ENCODE measurements around the gene CDC20B.
"Not testable (repeated sequence)": the region's sequence is repeated elsewhere in the genome, so short reads cannot be mapped to it uniquely, and the experiment has no call there.

CDC20B gene

GRCh38 chr5:55143624-55144023 lies 29.4 kb downstream of the CDC20B start:
- Mint-ChIP-seq H3K4me3 (no peak overlapping the region), H3K27me3 (peaks cover 4% of the 10 kb centered on the region), H3K9me3 (no peaks in the 10 kb centered on the region), H3K36me3 (ENCODE audit: low read depth) (no peaks in the 10 kb centered on the region), H3K27ac (no peak overlapping the region), H3K4me1 (ENCODE audit: low read depth) (peaks cover 29% of the 10 kb centered on the region)
- DNase-seq: no peak

- H3K4me1 Mint-ChIP-seq (ENCODE audit: low read depth): peaks cover 29% of the 10 kb centered on the region
- no peak overlapping the region for H3K4me3 Mint-ChIP-seq
- no peaks in the 10 kb centered on the region for H3K36me3 Mint-ChIP-seq (ENCODE audit: low read depth)
- H3K27ac Mint-ChIP-seq: peak overlapping the region; percentile 8
- DNase-seq: no peak
- H3K9me3 Mint-ChIP-seq: no peaks in the 10 kb centered on the region
- H3K27me3 Mint-ChIP-seq: peaks cover 4% of the 10 kb centered on the region
Measured at GRCh38 chr5:55141945-55142690, 30.9 kb downstream of the CDC20B start.

GRCh38 chr5:55140908-55141665 lies 31.9 kb downstream of the CDC20B start:
- no peaks in the 10 kb centered on the region for H3K36me3 Mint-ChIP-seq (ENCODE audit: low read depth)
- DNase-seq: no peak
- H3K9me3 Mint-ChIP-seq: no peaks in the 10 kb centered on the region
- no peak overlapping the region for H3K27ac Mint-ChIP-seq
- H3K4me1 Mint-ChIP-seq (ENCODE audit: low read depth): peaks cover 23% of the 10 kb centered on the region
- H3K27me3 Mint-ChIP-seq: peaks cover 4% of the 10 kb centered on the region
- no peak overlapping the region for H3K4me3 Mint-ChIP-seq

- Mint-ChIP-seq H3K9me3 (peaks cover 4% of the 10 kb centered on the region), H3K27ac (no peak overlapping the region), H3K4me1 (ENCODE audit: low read depth) (peaks cover 27% of the 10 kb centered on the region), H3K4me3 (no peak overlapping the region), H3K27me3 (no peaks in the 10 kb centered on the region), H3K36me3 (ENCODE audit: low read depth) (no peaks in the 10 kb centered on the region)
- DNase-seq: no peak
Measured at GRCh38 chr5:55136521-55136920, 36.5 kb downstream of the CDC20B start.

GRCh38 chr5:55134053-55134722 lies 38.8 kb downstream of the CDC20B start:
- Mint-ChIP-seq H3K9me3 (peaks cover 18% of the 10 kb centered on the region), H3K27me3 (no peaks in the 10 kb centered on the region), H3K36me3 (ENCODE audit: low read depth) (peaks cover 2% of the 10 kb centered on the region), H3K27ac (peak overlapping the region; percentile 63), H3K4me3 (peak overlapping the region; percentile 31), H3K4me1 (ENCODE audit: low read depth) (peaks cover 17% of the 10 kb centered on the region)
- DNase-seq: no peak

- Mint-ChIP-seq H3K27ac (no peak overlapping the region), H3K4me1 (ENCODE audit: low read depth) (no peaks in the 10 kb centered on the region), H3K4me3 (no peak overlapping the region), H3K27me3 (no peaks in the 10 kb centered on the region), H3K9me3 (no peaks in the 10 kb centered on the region), H3K36me3 (ENCODE audit: low read depth) (no peaks in the 10 kb centered on the region)
- DNase-seq: no peak
Measured at GRCh38 chr5:55123365-55123764, 49.6 kb downstream of the CDC20B start.

GRCh38 chr5:55114061-55114460 lies 58.9 kb downstream of the CDC20B start:
- no peak overlapping the region for H3K27ac Mint-ChIP-seq
- peaks cover 6% of the 10 kb centered on the region for H3K36me3 Mint-ChIP-seq (ENCODE audit: low read depth)
- H3K4me1 Mint-ChIP-seq (ENCODE audit: low read depth): peaks cover 17% of the 10 kb centered on the region
- H3K4me3 Mint-ChIP-seq: no peak overlapping the region
- H3K27me3 Mint-ChIP-seq: no peaks in the 10 kb centered on the region
- no peaks in the 10 kb centered on the region for H3K9me3 Mint-ChIP-seq
- no peak for DNase-seq

GRCh38 chr5:55113327-55113726 lies 59.6 kb downstream of the CDC20B start:
- Mint-ChIP-seq H3K9me3 (no peaks in the 10 kb centered on the region), H3K4me3 (no peak overlapping the region), H3K36me3 (ENCODE audit: low read depth) (peaks cover 6% of the 10 kb centered on the region), H3K27me3 (no peaks in the 10 kb centered on the region), H3K27ac (no peak overlapping the region), H3K4me1 (ENCODE audit: low read depth) (peaks cover 18% of the 10 kb centered on the region)
- no peak for DNase-seq

GRCh38 chr5:55110217-55110616 lies 62.8 kb downstream of the CDC20B start:
- Mint-ChIP-seq H3K27ac (no peak overlapping the region), H3K4me3 (no peak overlapping the region), H3K4me1 (ENCODE audit: low read depth) (peaks cover 26% of the 10 kb centered on the region), H3K9me3 (no peaks in the 10 kb centered on the region), H3K27me3 (no peaks in the 10 kb centered on the region), H3K36me3 (ENCODE audit: low read depth) (peaks cover 6% of the 10 kb centered on the region)
- DNase-seq: no peak

- H3K9me3 Mint-ChIP-seq: no peaks in the 10 kb centered on the region
- no peak overlapping the region for H3K27ac Mint-ChIP-seq
- no peak for DNase-seq
- H3K27me3 Mint-ChIP-seq: no peaks in the 10 kb centered on the region
- H3K36me3 Mint-ChIP-seq (ENCODE audit: low read depth): peaks cover 6% of the 10 kb centered on the region
- peaks cover 37% of the 10 kb centered on the region for H3K4me1 Mint-ChIP-seq (ENCODE audit: low read depth)
- H3K4me3 Mint-ChIP-seq: no peak overlapping the region
Measured at GRCh38 chr5:55108661-55109060, 64.3 kb downstream of the CDC20B start.

GRCh38 chr5:55105976-55106375 lies 67.0 kb downstream of the CDC20B start:
- not testable (repeated sequence) for H3K27ac Mint-ChIP-seq; H3K27me3 Mint-ChIP-seq; H3K36me3 Mint-ChIP-seq (ENCODE audit: low read depth); DNase-seq; H3K9me3 Mint-ChIP-seq; H3K4me3 Mint-ChIP-seq
- H3K4me1 Mint-ChIP-seq (ENCODE audit: low read depth): peaks cover 49% of the 10 kb centered on the region

GRCh38 chr5:55104946-55105701 lies 67.9 kb downstream of the CDC20B start:
- Mint-ChIP-seq H3K9me3 (peaks cover 4% of the 10 kb centered on the region), H3K36me3 (ENCODE audit: low read depth) (peaks cover 6% of the 10 kb centered on the region), H3K27ac (peak overlapping the region; percentile 38), H3K27me3 (no peaks in the 10 kb centered on the region), H3K4me1 (ENCODE audit: low read depth) (peaks cover 57% of the 10 kb centered on the region), H3K4me3 (peak overlapping the region; percentile 32)
- DNase-seq: no peak

- Mint-ChIP-seq H3K4me3 (peak overlapping the region; percentile 15), H3K9me3 (peaks cover 8% of the 10 kb centered on the region), H3K4me1 (ENCODE audit: low read depth) (peaks cover 61% of the 10 kb centered on the region), H3K27ac (peak overlapping the region; percentile 44), H3K36me3 (ENCODE audit: low read depth) (peaks cover 6% of the 10 kb centered on the region), H3K27me3 (no peaks in the 10 kb centered on the region)
- no peak for DNase-seq
Measured at GRCh38 chr5:55104036-55104772, 68.8 kb downstream of the CDC20B start.

GRCh38 chr5:55102348-55102747 lies 70.6 kb downstream of the CDC20B start, which contains the start of gene GZMA:
TSS of gene GZMA (plus strand) at chr5:55102646. CDS start at chr5:55102683, 37 bp downstream.
- DNase-seq: peak; percentile 44
- Mint-ChIP-seq H3K36me3 (ENCODE audit: low read depth) (peaks cover 18% of the 10 kb centered on the region), H3K4me3 (peak within 1 kb of the TSS; percentile 38), H3K4me1 (ENCODE audit: low read depth) (peaks cover 71% of the 10 kb centered on the region), H3K27ac (peak within 1 kb of the TSS; percentile 79), H3K9me3 (peaks cover 23% of the 10 kb centered on the region), H3K27me3 (no peaks in the 10 kb centered on the region)

All from activated T-cell treated with anti-CD3 and anti-CD28 coated beads, Interleukin-2, amount 50 U/mL, for 24 hours (primary cell).